H1 (cell line): ENCODE measurements around the gene ASS1. TPM values are rescaled to one million over a fixed set of nuclear protein-coding genes. Genes with fewer than 3 reads are reported as not detected.

ENCODE experiments used
- CTCF ChIA-PET: fragments of 300-600 bp; sonication (Branson Sonifier 250); formaldehyde crosslinking; loops from one replicate; lab custom pipeline; 2021; ENCODE audit not compliant: partially characterized antibody; lab: Charles Lee
- POLR2A ChIA-PET: fragments of 300-600 bp; sonication (Branson Sonifier 250); formaldehyde crosslinking; loops from one replicate; lab custom pipeline; 2021; ENCODE audit warnings: inconsistent platforms; ENCODE audit not compliant: partially characterized antibody; lab: Charles Lee
- DNase-seq, 2 experiments: peaks; one replicate each; pipeline versions ENCODE4 v3.0.0 to v3.0.0-alpha.2; 2010 to 2022; ENCODE audit warnings: low spot score in 2 of 2, low read depth in 1 of 2, mixed read lengths in 1 of 2
- FAIRE-seq: peaks from 2 replicates; lab custom pipeline; 2011; peaks lifted over from hg19 to GRCh38; lab: Jason Lieb, UNC
- H2AFZ ChIP-seq: 2 replicates; pipeline ENCODE4 v1.8.1; 2012; ENCODE audit warnings: low read length, inconsistent platforms
- H2AK5ac ChIP-seq: 2 replicates; pipeline ENCODE4 v1.6.1; 2013; ENCODE audit warnings: low read depth, low read length
- H2BK120ac ChIP-seq: replicated peaks from 2 replicates; pipeline ENCODE3; 2013; ENCODE audit warnings: low read depth, low read length, inconsistent platforms
- H2BK12ac ChIP-seq: 2 replicates; pipeline ENCODE4 v1.6.1; 2013; ENCODE audit warnings: low read depth, low read length
- H2BK15ac ChIP-seq: 2 replicates; pipeline ENCODE4 v1.6.1; 2013; ENCODE audit warnings: low read length
- H2BK20ac ChIP-seq: 2 replicates; pipeline ENCODE4 v1.6.1; 2013; ENCODE audit warnings: low read length
- H2BK5ac ChIP-seq: 2 replicates; pipeline ENCODE4 v1.6.1; 2013; ENCODE audit warnings: low read depth, low read length
- H3K14ac ChIP-seq: 2 replicates; pipeline ENCODE4 v1.6.1; 2013; ENCODE audit warnings: inconsistent platforms; ENCODE audit not compliant: insufficient read length
- H3K18ac ChIP-seq: 2 replicates; pipeline ENCODE4 v1.6.1; 2013; ENCODE audit warnings: low read length; ENCODE audit errors: extremely low read depth
- H3K23ac ChIP-seq: 2 replicates; pipeline ENCODE4 v1.6.1; 2013; ENCODE audit warnings: inconsistent platforms; ENCODE audit not compliant: insufficient read length
- H3K23me2 ChIP-seq: 2 replicates; pipeline ENCODE4 v1.6.1; 2013; ENCODE audit warnings: low read depth, low read length
- H3K27ac ChIP-seq: 2 replicates; pipeline ENCODE4 v1.6.1; 2011; ENCODE audit warnings: low read depth, low read length, inconsistent platforms
- H3K27me3 ChIP-seq, 4 experiments: replicated peaks in 1 of 4; 1 replicate in 1 of 4; 2 replicates in 3 of 4; pipeline versions ENCODE4 v1.6.1 to v1.8.1; 2011 to 2013; ENCODE audit warnings: low read length in 3 of 4, mild to moderate bottlenecking in 3 of 4, inconsistent platforms in 2 of 4, mixed read lengths in 2 of 4, moderate library complexity in 1 of 4; ENCODE audit not compliant: control insufficient read depth in 3 of 4, insufficient read depth in 3 of 4; ENCODE audit errors: extremely low read depth in 1 of 4
- H3K36me3 ChIP-seq, 4 experiments: 2 replicates each; pipeline versions ENCODE4 v1.6.1 to v1.8.1; 2011 to 2013; ENCODE audit warnings: mild to moderate bottlenecking in 4 of 4, low read length in 3 of 4, moderate library complexity in 2 of 4, control low read depth in 1 of 4, inconsistent platforms in 1 of 4; ENCODE audit not compliant: insufficient read depth in 4 of 4, control insufficient read depth in 2 of 4
- H3K4ac ChIP-seq: replicated peaks from 2 replicates; pipeline ENCODE3; 2013; ENCODE audit warnings: low read length, low read depth, mixed read lengths, inconsistent platforms; ENCODE audit not compliant: insufficient read length
- H3K4me1 ChIP-seq, 4 experiments: replicated peaks in 1 of 4; 1 replicate in 1 of 4; 2 replicates in 3 of 4; pipeline versions ENCODE4 v1.6.1 to v1.8.1; 2011 to 2013; ENCODE audit warnings: low read length in 3 of 4, inconsistent platforms in 2 of 4, mixed read lengths in 1 of 4; ENCODE audit not compliant: insufficient read depth in 4 of 4, control insufficient read depth in 3 of 4
- H3K4me2 ChIP-seq, 2 experiments: 2 replicates each; pipeline versions ENCODE4 v1.6.1 to v1.8.1; 2011 to 2013; ENCODE audit warnings: low read depth in 2 of 2, low read length in 2 of 2, control low read depth in 1 of 2, inconsistent platforms in 1 of 2, mild to moderate bottlenecking in 1 of 2; ENCODE audit not compliant: insufficient read depth in 1 of 2
- H3K4me3 ChIP-seq, 4 experiments: fragments of 200-600, 300-600 bp in 1 of 4; sonication (generic), shearing (Covaris generic), sonication (Bioruptor Twin) in 1 of 4; 2 replicates each; pipeline versions ENCODE4 v1.5.1 to v1.8.1; 2011 to 2016; ENCODE audit warnings: low read length in 4 of 4, low read depth in 3 of 4, control low read depth in 2 of 4, inconsistent platforms in 2 of 4, mild to moderate bottlenecking in 2 of 4, mixed read lengths in 1 of 4, moderate library complexity in 1 of 4; ENCODE audit not compliant: insufficient read depth in 2 of 4; ENCODE audit errors: extremely low read depth in 1 of 4
- H3K56ac ChIP-seq: replicated peaks from 2 replicates; pipeline ENCODE3; 2013; ENCODE audit warnings: low read depth, mild to moderate bottlenecking, mixed read lengths, low read length, inconsistent platforms; ENCODE audit not compliant: insufficient read length
- H3K79me1 ChIP-seq: 2 replicates; pipeline ENCODE4 v1.6.1; 2013; ENCODE audit warnings: low read depth, low read length, control low read depth
- H3K79me2 ChIP-seq, 2 experiments: 2 replicates each; pipeline versions ENCODE4 v1.6.1 to v1.8.1; 2012 to 2013; ENCODE audit warnings: low read length in 2 of 2, mild to moderate bottlenecking in 2 of 2, inconsistent platforms in 1 of 2; ENCODE audit not compliant: insufficient read depth in 2 of 2, control insufficient read depth in 1 of 2
- H3K9ac ChIP-seq, 4 experiments: replicated peaks in 1 of 4; 1 replicate in 1 of 4; 2 replicates in 3 of 4; pipeline versions ENCODE4 v1.6.1 to v1.8.1; 2011 to 2013; ENCODE audit warnings: low read depth in 3 of 4, low read length in 3 of 4, control low read depth in 2 of 4, mild to moderate bottlenecking in 2 of 4, moderate library complexity in 2 of 4, inconsistent platforms in 1 of 4; ENCODE audit errors: extremely low read depth in 1 of 4
- H3K9me3 ChIP-seq, 2 experiments: 2 replicates each; pipeline versions ENCODE4 v1.6.1 to v1.8.1; 2012 to 2013; ENCODE audit warnings: mild to moderate bottlenecking in 2 of 2, moderate library complexity in 2 of 2, control low read depth in 1 of 2, inconsistent platforms in 1 of 2, low read depth in 1 of 2, low read length in 1 of 2, mixed read lengths in 1 of 2; ENCODE audit not compliant: insufficient read depth in 2 of 2
- H4K20me1 ChIP-seq, 2 experiments: replicated peaks in 1 of 2; 2 replicates each; pipeline versions ENCODE3 to v1.8.1; 2011 to 2013; ENCODE audit warnings: inconsistent platforms in 2 of 2, low read length in 2 of 2, mild to moderate bottlenecking in 1 of 2; ENCODE audit not compliant: insufficient read depth in 2 of 2, control insufficient read depth in 1 of 2
- H4K5ac ChIP-seq: 2 replicates; pipeline ENCODE4 v1.6.1; 2013; ENCODE audit warnings: low read length, low read depth, mixed read lengths, inconsistent platforms; ENCODE audit not compliant: insufficient read length
- H4K8ac ChIP-seq: 2 replicates; pipeline ENCODE4 v1.8.0; 2013; ENCODE audit warnings: mild to moderate bottlenecking, moderate library complexity, low read length, inconsistent platforms; ENCODE audit not compliant: insufficient read depth; ENCODE audit errors: extremely low read depth
- H4K91ac ChIP-seq: replicated peaks from 2 replicates; pipeline ENCODE3; 2013; ENCODE audit warnings: low read length, mixed read lengths, inconsistent platforms; ENCODE audit not compliant: insufficient read length
- CREB1 ChIP-seq: IDR thresholded peaks from 2 replicates; pipeline ENCODE4 v1.6.1; 2012; ENCODE audit warnings: inconsistent platforms
- KDM4A ChIP-seq: IDR thresholded peaks from one replicate; pipeline ENCODE4 v1.7.1; 2012; ENCODE audit warnings: low read depth, mild to moderate bottlenecking, moderate library complexity, low read length, inconsistent platforms; ENCODE audit not compliant: severe bottlenecking
- SP4 ChIP-seq: IDR thresholded peaks from 2 replicates; pipeline ENCODE4 v1.6.1; 2012; ENCODE audit warnings: low read length, inconsistent platforms
- WGBS, 2 experiments: shearing (Covaris generic) in 1 of 2; methylation state at CpG; one replicate each; pipeline versions ENCODE4 v1.1.6 to v1.1.7; 2013 to 2015; ENCODE audit warnings: low lambda C conversion rate in 2 of 2, mixed read lengths in 2 of 2, inconsistent platforms in 1 of 2, low coverage in 1 of 2, missing lambda C conversion rate in 1 of 2; ENCODE audit not compliant: insufficient replicate concordance in 2 of 2, insufficient coverage in 1 of 2, insufficient read length in 1 of 2; ENCODE audit errors: extremely low coverage in 1 of 2, missing lambda C conversion rate in 1 of 2; 5-methylcytosine and 5-hydroxymethylcytosine counted together
- polyA plus RNA-seq, 7 experiments: library from polyadenylated mRNA; depleted of rRNA in 3 of 7; stranded (reverse) in 5 of 7; unstranded in 2 of 7; fragments of >200 nt in 5 of 7; fragments of 200-250 nt in 2 of 7; gene quantifications; 1 replicate in 5 of 7; 2 replicates in 1 of 7; 4 replicates in 1 of 7; pipeline versions ENCODE4 v1.2.1 to v1.2.3, GENCODE V29; 2011 to 2013; ENCODE audit warnings: missing spikeins in 2 of 7, mixed read lengths in 2 of 7
- total RNA-seq: library from RNA; stranded (reverse); fragmentation: NEBNext Ultra II Directional; extraction: Animal tissue kit (Norgen Biotek cat#: 25700); gene quantifications from 2 replicates; pipeline ENCODE4 v1.2.1, GENCODE V29; 2021

The ASS1 gene
- total and polyA plus RNA-seq, 2 of the 8 experiments (the other 6 are each of a cell fraction or from before 2014, with no cell fraction given): 108 to 296 TPM

DNA sequence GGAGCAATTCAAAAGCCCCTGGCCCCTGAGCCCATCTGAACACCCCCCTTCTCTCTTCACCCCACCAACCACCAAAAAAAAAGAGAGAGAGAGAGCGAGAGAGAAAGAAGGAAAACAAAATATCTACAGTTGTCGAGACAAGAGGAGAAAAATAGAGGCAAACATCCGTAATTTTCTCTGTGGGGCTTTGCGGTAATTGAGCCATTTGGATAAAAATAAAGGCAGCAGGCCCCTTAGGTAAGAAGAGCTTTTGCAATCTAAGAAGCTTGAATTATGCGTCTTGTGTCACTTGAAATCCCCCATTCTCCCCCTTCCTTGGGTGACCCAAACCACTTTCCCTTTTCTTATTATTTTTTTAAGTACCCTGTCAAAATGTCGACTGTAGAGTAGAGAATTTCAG is 99.1 kb downstream of the ASS1 start:
- Histone ChIP-seq H3K9me3 (peaks cover under 1% of the 10 kb centered on the region in 2 experiments; a peak in 1 of 4 replicates), H2AFZ (no peak overlapping the region), H3K4me3 (no peak overlapping the region), H2BK120ac (no peak overlapping the region), H4K20me1 (no peaks in the 10 kb centered on the region), H4K91ac (no peak overlapping the region), H3K23ac (no peak overlapping the region), H4K8ac (no peak overlapping the region), H3K27ac (no peak overlapping the region), H3K4ac (no peak overlapping the region), H3K27me3 (no peaks in the 10 kb centered on the region; a peak in 1 of 7 replicates), H3K4me1 (peaks cover 0 to 15% (median 5%) of the 10 kb centered on the region in 4 experiments; a peak in 4 of 7 replicates), H3K23me2 (no peaks in the 10 kb centered on the region; the same call in 1 of the 2 replicates), H3K79me2 (no peaks in the 10 kb centered on the region), H3K36me3 (no peaks in the 10 kb centered on the region), H3K14ac (no peak overlapping the region), H2BK20ac (no peak overlapping the region), H2BK5ac (no peak overlapping the region), H3K4me2 (no peak overlapping the region), H3K18ac (no peak overlapping the region), H4K5ac (no peak overlapping the region), H2BK15ac (no peak overlapping the region), H2AK5ac (no peak overlapping the region), H3K9ac (no peak overlapping the region), H3K79me1 (no peaks in the 10 kb centered on the region; the same call in 1 of the 2 replicates), H3K56ac (no peak overlapping the region), H2BK12ac (no peak overlapping the region)
- DNase-seq: no peak
- 69% methylated on average over 6 of the region's 6 CpGs; no CpG with 5 or more reads in 1 of the 2 experiments for WGBS, 2 experiments
- ChIA-PET POLR2A (interaction anchor here (0.7 to 1.5 kb wide), 2 partner anchors 21 to 25 kb away, joined by 3 read pairs; no protein-coding TSS in a partner anchor), CTCF (interaction anchor here (0.7 to 1.7 kb wide), 4 partner anchors 24 to 85 kb away, joined by 3 to 5 read pairs (median 4); no protein-coding TSS in a partner anchor)
- FAIRE-seq: no peak
- no peak for TF ChIP-seq SP4
- TF ChIP-seq KDM4A: no peak
- TF ChIP-seq CREB1: no peak
